A673 (cell line): ENCODE results near the gene RSU1. TPM values are rescaled to one million over a fixed set of nuclear protein-coding genes. Genes with fewer than 3 reads are reported as not detected.

Source experiments
- BruUV-seq: library from RNA; stranded (reverse); fragments of 400-500 nt; replicated peaks from 2 replicates; lab custom pipeline; 2021; lab: Mats Ljungman, UMichigan
- CTCF ChIA-PET: fragments of 300-600 bp; sonication (Branson Sonifier 250); formaldehyde crosslinking; loops from one replicate; lab custom pipeline; 2022; ENCODE audit warnings: antibody characterized with exemption; lab: Charles Lee
- POLR2A ChIA-PET: fragments of 300-600 bp; sonication (Branson Sonifier 250); formaldehyde crosslinking; loops from one replicate; lab custom pipeline; 2022; ENCODE audit warnings: antibody characterized with exemption; ENCODE audit not compliant: low non-redundant PET; lab: Charles Lee
- DNase-seq: peaks from one replicate; pipeline ENCODE4 v3.0.0-alpha.2; 2015; ENCODE audit warnings: low spot score
- H3K27ac ChIP-seq: fragments of 200-600 bp; sonication (generic); 2 replicates; pipeline ENCODE4 v1.5.1; 2016; ENCODE audit warnings: mixed run types, low read depth, mild to moderate bottlenecking, mixed read lengths, antibody characterized with exemption, low read length; ENCODE audit not compliant: poor library complexity, severe bottlenecking
- H3K27me3 ChIP-seq: fragments of 200-600 bp; sonication (generic); replicated peaks from 2 replicates; pipeline ENCODE4 v1.6.1; 2017; ENCODE audit warnings: mixed run types, low read depth, mild to moderate bottlenecking, mixed read lengths, antibody characterized with exemption, low read length; ENCODE audit not compliant: insufficient read depth, poor library complexity
- H3K36me3 ChIP-seq: fragments of 200-600 bp; sonication (generic); 2 replicates; pipeline ENCODE4 v1.6.1; 2016; ENCODE audit warnings: mixed run types, mild to moderate bottlenecking, mixed read lengths, antibody characterized with exemption, low read length; ENCODE audit not compliant: insufficient read depth, poor library complexity, severe bottlenecking
- H3K4me1 ChIP-seq: fragments of 200-600 bp; sonication (generic); 2 replicates; pipeline ENCODE4 v1.6.1; 2017; ENCODE audit warnings: mixed run types, mild to moderate bottlenecking, mixed read lengths, antibody characterized with exemption, low read length; ENCODE audit not compliant: insufficient read depth, poor library complexity, severe bottlenecking
- H3K4me3 ChIP-seq: fragments of 200-600 bp; sonication (generic); 2 replicates; pipeline ENCODE4 v1.5.1; 2016; ENCODE audit warnings: low read depth, mixed run types, mild to moderate bottlenecking, mixed read lengths, low read length; ENCODE audit not compliant: poor library complexity, severe bottlenecking
- H3K9me3 ChIP-seq: fragments of 200-600 bp; sonication (generic); 2 replicates; pipeline ENCODE4 v1.6.1; 2016; ENCODE audit warnings: mixed run types, low read depth, mild to moderate bottlenecking, mixed read lengths, antibody characterized with exemption, low read length; ENCODE audit not compliant: poor library complexity, severe bottlenecking
- CTCF ChIP-seq: fragments of 300-800, 200-600 bp; sonication (generic); conservative IDR thresholded peaks from 2 replicates; pipeline ENCODE4 v1.5.1; 2017; ENCODE audit warnings: low read depth, mild to moderate bottlenecking, antibody characterized with exemption, low read length, moderate library complexity, mixed read lengths
- EZH2 ChIP-seq: fragments of 200-600 bp; sonication (generic); IDR thresholded peaks from 2 replicates; pipeline ENCODE4 v1.6.1; 2017; ENCODE audit warnings: borderline replicate concordance, low read depth, mild to moderate bottlenecking, mixed read lengths, antibody characterized with exemption, low read length; ENCODE audit not compliant: poor library complexity, severe bottlenecking
- intact Hi-C: fragments of 100-400 bp; cut with micrococcal nuclease; formaldehyde crosslinking; loops from one replicate; pipeline ENCODE4 v1.10.0; 2022; ENCODE audit not compliant: unreplicated experiment
- total RNA-seq: library from RNA; stranded (reverse); gene quantifications from 2 replicates; pipeline ENCODE4 v1.2.3, GENCODE V29; 2021

Gene RSU1
- total RNA-seq, 1 experiment from 2014 or later = 64.0 TPM

- no TSS peak for BruUV-seq
- intact Hi-C loops = no loop called here
- TF ChIP-seq EZH2 = no peak
- no peak for TF ChIP-seq CTCF
- Histone ChIP-seq H3K4me1 (peaks cover 4% of the 10 kb centered on the region), H3K9me3 (no peaks in the 10 kb centered on the region), H3K27ac (no peak overlapping the region), H3K27me3 (no peaks in the 10 kb centered on the region), H3K4me3 (no peak overlapping the region), H3K36me3 (no peaks in the 10 kb centered on the region)
- ChIA-PET CTCF (no interaction called here), POLR2A (no interaction called here)
- DNase-seq = no peak
Observed at GRCh38 chr10:16644146-16644545, 173.1 kb downstream of the RSU1 start.

- no peak for DNase-seq
- Histone ChIP-seq H3K36me3 (no peaks in the 10 kb centered on the region), H3K9me3 (no peaks in the 10 kb centered on the region), H3K4me3 (no peak overlapping the region), H3K27ac (no peak overlapping the region), H3K4me1 (peaks cover 4% of the 10 kb centered on the region), H3K27me3 (no peaks in the 10 kb centered on the region)
- TF ChIP-seq CTCF (no peak), EZH2 (no peak)
- intact Hi-C loops = no loop called here
- CTCF ChIA-PET = no interaction called here
- no TSS peak for BruUV-seq
- POLR2A ChIA-PET = no interaction called here
Observed at GRCh38 chr10:16643502-16643901, 173.7 kb downstream of the RSU1 start.

- CTCF ChIA-PET = no interaction called here
- H3K9me3 ChIP-seq = no peaks in the 10 kb centered on the region
- no peak overlapping the region for H3K27ac ChIP-seq
- no peaks in the 10 kb centered on the region for H3K36me3 ChIP-seq
- DNase-seq = no peak
- no peaks in the 10 kb centered on the region for H3K27me3 ChIP-seq
- H3K4me1 ChIP-seq = no peaks in the 10 kb centered on the region
- POLR2A ChIA-PET = no interaction called here
- intact Hi-C loops = no loop called here
- TF ChIP-seq EZH2 = no peak
- TF ChIP-seq CTCF = no peak
- BruUV-seq = no TSS peak
- no peak overlapping the region for H3K4me3 ChIP-seq
Observed at GRCh38 chr10:16640153-16640552, 177.1 kb downstream of the RSU1 start.
